ENCODE results near the gene ABCA4.

The ABCA4 gene

DNA sequence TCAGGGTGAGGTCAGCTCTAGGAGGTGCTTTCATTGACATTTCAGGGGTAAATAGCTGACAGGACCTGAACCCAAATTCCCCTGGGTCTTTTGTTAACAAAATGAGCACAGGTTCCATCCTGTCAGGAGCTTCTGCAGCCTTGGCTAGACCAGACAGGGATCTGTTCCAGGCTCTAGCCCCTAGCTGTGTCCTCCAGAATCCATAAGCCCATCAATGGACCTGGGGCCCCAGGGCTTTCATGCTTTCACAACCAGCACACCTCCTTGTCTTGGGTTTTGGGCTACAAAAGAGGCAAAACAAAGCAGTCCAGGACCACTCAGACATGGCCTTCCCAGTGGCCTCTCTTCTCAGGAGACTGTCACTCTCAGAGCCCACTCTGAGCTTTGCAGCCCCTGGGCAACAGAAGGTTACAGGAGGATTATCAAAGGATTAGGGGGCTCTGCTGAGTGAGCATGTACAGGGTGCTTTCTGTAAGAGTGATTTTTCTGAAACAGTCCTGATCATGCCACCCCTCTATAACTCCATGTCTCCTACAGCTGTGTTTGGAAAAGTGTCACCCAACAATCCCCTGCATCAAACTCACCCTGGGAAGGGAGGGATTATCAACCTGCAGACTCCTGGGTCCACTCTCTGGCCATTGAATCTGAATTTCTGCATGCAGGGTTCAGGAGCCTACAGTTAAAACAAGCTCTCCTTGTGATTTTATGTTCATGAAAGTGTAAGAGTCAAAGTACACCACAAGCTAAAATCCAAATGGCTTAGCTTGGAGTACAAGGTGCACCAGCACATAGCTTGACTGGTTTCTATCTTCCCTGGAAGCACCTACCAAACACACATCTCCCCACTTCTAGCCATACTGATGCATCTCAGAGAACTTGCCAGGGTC, 144.0 kb downstream of the ABCA4 start:
- Histone ChIP-seq H3K27me3 (ENCODE audit: insufficient read depth, poor library complexity, severe bottlenecking) (no peaks in the 10 kb centered on the region), H3K4me3 (ENCODE audit: severe bottlenecking) (no peak overlapping the region), H3K9me3 (ENCODE audit: severe bottlenecking) (no peaks in the 10 kb centered on the region), H3K27ac (ENCODE audit: poor library complexity, severe bottlenecking) (peak overlapping the region; percentile 10), H3K36me3 (ENCODE audit: low read depth) (no peaks in the 10 kb centered on the region), H3K4me1 (ENCODE audit: insufficient read depth, poor library complexity, severe bottlenecking) (peaks cover 14% of the 10 kb centered on the region)
- DNase-seq (ENCODE audit: low spot score) (no peak), ATAC-seq (ENCODE audit: low read depth) (no peak)
- TF ChIP-seq, protein P1, sequence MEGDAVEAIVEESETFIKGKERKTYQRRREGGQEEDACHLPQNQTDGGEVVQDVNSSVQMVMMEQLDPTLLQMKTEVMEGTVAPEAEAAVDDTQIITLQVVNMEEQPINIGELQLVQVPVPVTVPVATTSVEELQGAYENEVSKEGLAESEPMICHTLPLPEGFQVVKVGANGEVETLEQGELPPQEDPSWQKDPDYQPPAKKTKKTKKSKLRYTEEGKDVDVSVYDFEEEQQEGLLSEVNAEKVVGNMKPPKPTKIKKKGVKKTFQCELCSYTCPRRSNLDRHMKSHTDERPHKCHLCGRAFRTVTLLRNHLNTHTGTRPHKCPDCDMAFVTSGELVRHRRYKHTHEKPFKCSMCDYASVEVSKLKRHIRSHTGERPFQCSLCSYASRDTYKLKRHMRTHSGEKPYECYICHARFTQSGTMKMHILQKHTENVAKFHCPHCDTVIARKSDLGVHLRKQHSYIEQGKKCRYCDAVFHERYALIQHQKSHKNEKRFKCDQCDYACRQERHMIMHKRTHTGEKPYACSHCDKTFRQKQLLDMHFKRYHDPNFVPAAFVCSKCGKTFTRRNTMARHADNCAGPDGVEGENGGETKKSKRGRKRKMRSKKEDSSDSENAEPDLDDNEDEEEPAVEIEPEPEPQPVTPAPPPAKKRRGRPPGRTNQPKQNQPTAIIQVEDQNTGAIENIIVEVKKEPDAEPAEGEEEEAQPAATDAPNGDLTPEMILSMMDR (IDR thresholded peaks at IDR 0.05; ENCODE audit: poor library complexity, severe bottlenecking), result no peak

DNA sequence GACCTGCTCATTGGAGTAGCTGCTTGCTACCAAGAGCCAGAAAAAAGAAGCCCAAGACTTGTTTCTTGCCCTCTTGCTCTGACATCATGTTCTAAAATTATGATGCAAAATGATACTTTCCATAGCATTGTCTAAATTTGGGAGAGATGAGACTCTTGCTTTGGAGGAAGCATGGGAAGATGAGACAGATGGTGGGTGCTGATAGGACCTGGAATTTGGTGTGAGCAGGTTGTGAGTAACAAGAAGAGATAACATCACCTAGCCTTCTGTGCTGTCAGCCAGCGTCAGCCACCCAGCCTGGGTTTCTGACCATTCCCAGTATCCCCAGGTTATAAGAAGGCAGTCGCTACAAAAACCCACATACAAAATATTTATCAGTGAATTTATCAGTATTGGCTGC, 144.7 kb downstream of the ABCA4 start:
- H3K36me3 ChIP-seq (ENCODE audit: low read depth), result no peaks in the 10 kb centered on the region
- no peaks in the 10 kb centered on the region for H3K9me3 ChIP-seq (ENCODE audit: severe bottlenecking)
- H3K27ac ChIP-seq (ENCODE audit: poor library complexity, severe bottlenecking), result no peak overlapping the region
- H3K4me3 ChIP-seq (ENCODE audit: severe bottlenecking), result no peak overlapping the region
- no peak for DNase-seq (ENCODE audit: low spot score)
- TF ChIP-seq, protein P1 (IDR thresholded peaks at IDR 0.05; ENCODE audit: poor library complexity, severe bottlenecking), result no peak
- ATAC-seq (ENCODE audit: low read depth), result no peak
- no peaks in the 10 kb centered on the region for H3K27me3 ChIP-seq (ENCODE audit: insufficient read depth, poor library complexity, severe bottlenecking)
- H3K4me1 ChIP-seq (ENCODE audit: insufficient read depth, poor library complexity, severe bottlenecking), result peaks cover 14% of the 10 kb centered on the region

DNA sequence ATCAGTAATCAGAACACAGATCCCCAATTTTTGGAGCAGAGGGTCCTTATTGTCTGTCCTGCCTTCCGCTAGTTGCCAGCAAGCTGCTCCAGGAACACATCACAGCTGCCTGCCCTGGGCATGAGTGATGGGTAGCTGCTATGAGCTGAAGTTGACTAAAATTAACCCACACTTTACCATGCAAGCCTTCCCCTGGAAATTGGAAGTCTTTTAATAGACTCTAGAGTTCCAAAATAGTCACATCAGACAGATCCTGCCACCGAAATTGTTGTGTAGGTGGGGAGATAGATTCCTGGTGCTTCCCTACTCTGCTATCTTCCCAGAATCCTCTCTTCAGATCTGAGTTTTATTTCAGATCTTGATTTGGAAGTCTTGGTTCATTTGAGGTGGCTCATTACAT, 148.6 kb downstream of the ABCA4 start:
- Histone ChIP-seq H3K27ac (ENCODE audit: poor library complexity, severe bottlenecking) (no peak overlapping the region), H3K4me1 (ENCODE audit: insufficient read depth, poor library complexity, severe bottlenecking) (no peaks in the 10 kb centered on the region), H3K27me3 (ENCODE audit: insufficient read depth, poor library complexity, severe bottlenecking) (no peaks in the 10 kb centered on the region), H3K9me3 (ENCODE audit: severe bottlenecking) (no peaks in the 10 kb centered on the region), H3K36me3 (ENCODE audit: low read depth) (no peaks in the 10 kb centered on the region), H3K4me3 (ENCODE audit: severe bottlenecking) (no peak overlapping the region)
- ATAC-seq (ENCODE audit: low read depth), result no peak
- TF ChIP-seq, protein P1 (IDR thresholded peaks at IDR 0.05; ENCODE audit: poor library complexity, severe bottlenecking), result no peak
- DNase-seq (ENCODE audit: low spot score), result no peak

DNA sequence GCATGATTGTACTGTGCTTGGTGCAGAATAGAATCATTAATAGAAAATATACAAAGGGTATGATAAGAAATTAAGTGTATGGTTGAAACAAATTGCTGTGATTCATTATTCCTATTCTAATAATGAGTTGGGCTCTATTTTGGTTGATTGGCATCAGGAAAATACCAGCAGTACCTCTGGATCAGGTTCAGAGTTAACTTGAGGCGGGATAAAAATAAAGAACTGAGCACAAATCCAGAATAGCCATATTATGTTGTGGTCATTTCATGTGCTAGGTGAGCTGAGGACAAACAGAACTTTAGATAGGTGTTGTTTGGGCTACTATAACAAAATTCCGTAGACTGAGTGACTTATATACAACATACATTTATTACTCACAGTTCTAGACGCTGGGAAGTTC, 151.1 kb downstream of the ABCA4 start:
- Histone ChIP-seq H3K27ac (ENCODE audit: poor library complexity, severe bottlenecking) (no peak overlapping the region), H3K9me3 (ENCODE audit: severe bottlenecking) (no peaks in the 10 kb centered on the region)
- no peak for ATAC-seq (ENCODE audit: low read depth)

More for the DNA sequence above, 151.1 kb downstream of the ABCA4 start:
- H3K4me1 ChIP-seq (ENCODE audit: insufficient read depth, poor library complexity, severe bottlenecking), result peaks cover 12% of the 10 kb centered on the region
- no peaks in the 10 kb centered on the region for H3K36me3 ChIP-seq (ENCODE audit: low read depth)
- no peak overlapping the region for H3K4me3 ChIP-seq (ENCODE audit: severe bottlenecking)
- TF ChIP-seq, protein P1 (IDR thresholded peaks at IDR 0.05; ENCODE audit: poor library complexity, severe bottlenecking), result no peak
- H3K27me3 ChIP-seq (ENCODE audit: insufficient read depth, poor library complexity, severe bottlenecking), result no peaks in the 10 kb centered on the region
- DNase-seq (ENCODE audit: low spot score), result no peak
